ENCODE measurements around the gene NFKBIB.

The NFKBIB gene

DNA sequence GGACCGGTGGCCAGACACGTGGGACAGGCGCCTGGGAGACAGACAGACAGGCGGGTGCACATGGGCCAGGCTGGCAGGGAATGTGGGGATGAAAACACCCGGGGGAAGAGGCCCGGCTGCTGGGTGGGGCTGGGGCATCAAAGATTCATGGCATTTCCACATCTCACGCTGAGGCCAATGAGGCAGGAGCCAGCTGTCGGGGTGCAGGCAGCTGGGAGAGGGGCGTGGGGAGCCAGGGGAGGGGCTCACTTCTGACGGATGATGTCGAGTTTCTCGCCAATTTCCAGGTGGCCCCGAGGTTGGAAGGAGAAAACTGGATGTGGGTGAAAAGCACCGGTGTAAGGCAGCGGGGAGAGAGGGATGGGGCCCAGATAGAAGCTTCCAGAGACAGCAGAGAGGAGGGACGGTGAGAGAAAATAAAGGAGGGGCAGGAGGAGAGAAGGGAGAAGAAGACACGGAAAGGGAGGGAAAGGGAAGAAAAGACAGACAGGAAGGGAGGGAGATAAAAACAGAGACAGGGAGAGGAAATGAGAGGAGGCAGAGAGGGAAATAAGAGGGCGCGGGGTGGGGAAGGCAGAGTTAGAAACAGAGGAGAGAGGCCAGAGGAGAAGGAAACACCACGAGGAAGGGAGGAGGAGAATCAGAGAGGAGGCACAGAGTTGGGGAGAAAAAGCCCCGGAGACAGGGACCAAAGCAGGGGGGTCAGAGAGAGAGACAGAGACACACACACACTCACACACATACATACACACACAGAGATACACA, 20.2 kb downstream of the NFKBIB start:
- no peak overlapping the region for H3K9ac ChIP-seq
- H3K9me3 ChIP-seq (ENCODE audit: control insufficient read depth, low read length) = no peaks in the 10 kb centered on the region
- H3K4me3 ChIP-seq (ENCODE audit: low read depth, low read length) = no peak overlapping the region
- no peaks in the 10 kb centered on the region for H3K4me1 ChIP-seq
- H2AFZ ChIP-seq = no peak overlapping the region
- TF ChIP-seq, protein P1, sequence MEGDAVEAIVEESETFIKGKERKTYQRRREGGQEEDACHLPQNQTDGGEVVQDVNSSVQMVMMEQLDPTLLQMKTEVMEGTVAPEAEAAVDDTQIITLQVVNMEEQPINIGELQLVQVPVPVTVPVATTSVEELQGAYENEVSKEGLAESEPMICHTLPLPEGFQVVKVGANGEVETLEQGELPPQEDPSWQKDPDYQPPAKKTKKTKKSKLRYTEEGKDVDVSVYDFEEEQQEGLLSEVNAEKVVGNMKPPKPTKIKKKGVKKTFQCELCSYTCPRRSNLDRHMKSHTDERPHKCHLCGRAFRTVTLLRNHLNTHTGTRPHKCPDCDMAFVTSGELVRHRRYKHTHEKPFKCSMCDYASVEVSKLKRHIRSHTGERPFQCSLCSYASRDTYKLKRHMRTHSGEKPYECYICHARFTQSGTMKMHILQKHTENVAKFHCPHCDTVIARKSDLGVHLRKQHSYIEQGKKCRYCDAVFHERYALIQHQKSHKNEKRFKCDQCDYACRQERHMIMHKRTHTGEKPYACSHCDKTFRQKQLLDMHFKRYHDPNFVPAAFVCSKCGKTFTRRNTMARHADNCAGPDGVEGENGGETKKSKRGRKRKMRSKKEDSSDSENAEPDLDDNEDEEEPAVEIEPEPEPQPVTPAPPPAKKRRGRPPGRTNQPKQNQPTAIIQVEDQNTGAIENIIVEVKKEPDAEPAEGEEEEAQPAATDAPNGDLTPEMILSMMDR (IDR thresholded peaks at IDR 0.05) = no peak
- no peak overlapping the region for H3K27ac ChIP-seq
- H3K79me2 ChIP-seq = no peaks in the 10 kb centered on the region
- no peaks in the 10 kb centered on the region for H3K27me3 ChIP-seq (ENCODE audit: control insufficient read depth, insufficient read depth, low read length)
- H3K4me2 ChIP-seq (ENCODE audit: low read length) = no peak overlapping the region
- H3K36me3 ChIP-seq (ENCODE audit: control insufficient read depth, insufficient read depth, low read length) = no peaks in the 10 kb centered on the region

DNA sequence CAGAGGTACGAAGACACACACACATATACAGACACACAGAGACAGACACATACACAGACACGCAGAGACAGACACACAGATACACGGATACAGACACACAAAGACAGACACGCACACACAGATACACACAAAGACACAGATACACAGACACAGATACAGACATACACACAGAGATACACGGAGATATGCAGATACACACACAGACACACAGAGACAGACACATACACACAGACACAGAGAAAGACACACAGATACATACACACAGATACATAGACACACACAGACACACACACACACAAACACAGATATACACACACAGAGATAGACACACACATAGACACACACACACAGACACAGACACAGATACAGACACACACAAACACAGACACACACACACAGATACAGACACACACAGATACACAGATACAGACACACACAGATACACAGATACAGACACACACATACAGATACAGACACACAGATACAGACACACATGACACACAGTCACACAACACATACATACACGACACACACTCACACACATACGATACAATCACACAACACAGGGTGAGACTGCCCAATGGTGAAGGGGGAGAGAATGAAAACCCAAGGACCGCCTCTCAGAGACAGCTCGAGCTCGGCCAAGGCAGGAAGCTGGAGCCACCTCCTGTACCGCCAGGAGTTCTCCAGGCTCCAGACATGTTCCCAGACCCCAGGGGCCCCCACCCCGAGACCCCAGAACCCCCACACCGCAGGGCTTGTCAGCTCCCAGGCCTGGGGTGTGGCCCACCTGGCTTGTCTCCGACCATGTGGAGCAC, 21.0 kb downstream of the NFKBIB start:
- Histone ChIP-seq H3K79me2 (no peaks in the 10 kb centered on the region), H3K9me3 (ENCODE audit: control insufficient read depth, low read length) (no peaks in the 10 kb centered on the region), H3K9ac (no peak overlapping the region), H2AFZ (no peak overlapping the region), H3K36me3 (ENCODE audit: control insufficient read depth, insufficient read depth, low read length) (no peaks in the 10 kb centered on the region), H3K4me3 (ENCODE audit: low read depth, low read length) (no peak overlapping the region), H3K4me1 (no peaks in the 10 kb centered on the region), H3K27ac (no peak overlapping the region), H3K27me3 (ENCODE audit: control insufficient read depth, insufficient read depth, low read length) (no peaks in the 10 kb centered on the region), H3K4me2 (ENCODE audit: low read length) (no peak overlapping the region)
- TF ChIP-seq, protein P1 (IDR thresholded peaks at IDR 0.05) = no peak

DNA sequence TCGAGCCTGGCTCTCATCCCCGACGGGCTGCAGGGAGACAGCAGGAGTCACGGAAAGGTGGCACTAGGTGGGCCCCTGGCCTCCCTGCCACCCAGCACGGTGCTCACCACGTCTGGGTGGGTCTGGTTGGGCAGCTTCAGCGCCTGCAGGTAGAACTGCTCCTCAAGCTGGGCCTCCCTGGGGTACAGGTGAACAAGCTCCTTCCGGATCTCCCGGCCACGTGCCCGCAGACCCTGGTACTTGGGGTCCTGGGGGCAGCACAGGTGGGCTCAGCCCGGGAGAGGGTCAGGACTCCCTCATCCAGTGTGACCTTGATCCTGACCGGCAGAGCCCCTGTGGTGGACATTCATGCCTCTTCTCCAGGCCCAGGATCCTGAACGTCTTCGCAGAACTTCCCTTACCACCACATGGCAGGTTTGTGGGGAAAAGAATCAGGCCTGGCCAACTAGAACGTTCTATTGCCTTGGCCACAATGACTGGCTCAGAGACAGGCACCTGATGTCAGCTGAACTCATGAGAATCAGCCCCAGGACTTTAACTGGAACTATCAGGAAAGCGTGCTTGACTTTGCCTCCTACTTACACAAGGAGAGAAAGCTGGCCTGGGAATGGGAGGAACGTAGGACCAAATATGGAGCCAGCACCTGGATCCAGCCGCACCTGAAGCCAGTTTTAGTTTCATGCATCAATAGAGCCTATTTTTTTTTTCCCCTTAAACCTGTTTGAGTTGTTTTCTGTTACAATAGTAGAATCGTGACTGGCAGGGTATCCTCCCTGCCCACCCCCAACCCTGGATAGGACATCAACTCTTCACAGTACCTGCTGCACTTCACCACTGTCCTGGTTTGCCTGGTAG, 21.9 kb downstream of the NFKBIB start:
- Histone ChIP-seq H3K27ac (no peak overlapping the region), H3K4me1 (no peaks in the 10 kb centered on the region), H3K4me2 (ENCODE audit: low read length) (no peak overlapping the region), H3K4me3 (ENCODE audit: low read depth, low read length) (no peak overlapping the region), H3K79me2 (no peaks in the 10 kb centered on the region), H3K27me3 (ENCODE audit: control insufficient read depth, insufficient read depth, low read length) (no peaks in the 10 kb centered on the region), H2AFZ (no peak overlapping the region), H3K36me3 (ENCODE audit: control insufficient read depth, insufficient read depth, low read length) (no peaks in the 10 kb centered on the region), H3K9ac (no peak overlapping the region), H3K9me3 (ENCODE audit: control insufficient read depth, low read length) (no peaks in the 10 kb centered on the region)
- TF ChIP-seq, protein P1 (IDR thresholded peaks at IDR 0.05) = no peak

DNA sequence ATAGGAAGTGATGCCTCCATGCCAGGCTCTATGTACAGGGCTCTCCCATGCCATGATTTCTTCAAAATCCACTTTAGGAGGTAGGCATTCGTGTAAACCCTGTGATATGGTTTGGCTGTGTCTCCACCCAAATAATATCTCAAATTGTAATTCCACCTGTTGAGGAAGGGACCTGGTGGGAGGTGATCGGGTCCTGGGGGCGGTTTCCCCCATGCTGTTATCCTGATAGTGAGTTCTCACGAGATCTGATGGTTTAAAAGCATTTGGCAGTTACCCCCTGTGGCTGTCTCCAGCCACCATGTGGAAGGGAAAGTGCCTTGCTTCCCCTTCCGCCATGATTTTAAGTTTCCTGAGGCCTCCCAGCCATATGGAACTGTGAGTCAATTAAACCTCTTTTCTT, 22.7 kb downstream of the NFKBIB start:
- no peaks in the 10 kb centered on the region for H3K4me1 ChIP-seq
- H3K4me2 ChIP-seq (ENCODE audit: low read length) = no peak overlapping the region
- no peak overlapping the region for H3K9ac ChIP-seq
- no peaks in the 10 kb centered on the region for H3K9me3 ChIP-seq (ENCODE audit: control insufficient read depth, low read length)
- no peak overlapping the region for H3K27ac ChIP-seq
- no peak overlapping the region for H3K4me3 ChIP-seq (ENCODE audit: low read depth, low read length)
- H3K79me2 ChIP-seq = no peaks in the 10 kb centered on the region
- no peaks in the 10 kb centered on the region for H3K27me3 ChIP-seq (ENCODE audit: control insufficient read depth, insufficient read depth, low read length)
- no peak overlapping the region for H2AFZ ChIP-seq
- TF ChIP-seq, protein P1 (IDR thresholded peaks at IDR 0.05) = no peak
- no peaks in the 10 kb centered on the region for H3K36me3 ChIP-seq (ENCODE audit: control insufficient read depth, insufficient read depth, low read length)
